ENCODE measurements around the gene AKAP8.
"Not testable (repeated sequence)": the region's sequence is repeated elsewhere in the genome, so short reads cannot be mapped to it uniquely, and the experiment has no call there.

The AKAP8 gene

GRCh38 chr19:15398501-15399233, 19.1 kb upstream of the AKAP8 start:
- DNase-seq (ENCODE audit: low read depth, low spot score): no peak
- no peak for TF ChIP-seq CTCF (IDR thresholded peaks at IDR 0.05; ENCODE audit: low read depth, low read length)
- no peak overlapping the region for H3K4me3 ChIP-seq (ENCODE audit: low read depth, low read length)
- in situ Hi-C loops (cut with HindIII; ENCODE audit: low sequenced_read_pairs): no loop called here

- no peak for TF ChIP-seq CTCF (IDR thresholded peaks at IDR 0.05; ENCODE audit: low read depth, low read length)
- no peak overlapping the region for H3K4me3 ChIP-seq (ENCODE audit: low read depth, low read length)
- no peak for DNase-seq (ENCODE audit: low read depth, low spot score)
- in situ Hi-C loops (cut with HindIII; ENCODE audit: low sequenced_read_pairs): no loop called here
These were observed 18.2 kb upstream of the AKAP8 start for GRCh38 chr19:15397782-15398181.

GRCh38 chr19:15397236-15397635, 17.6 kb upstream of the AKAP8 start:
- H3K4me3 ChIP-seq (ENCODE audit: low read depth, low read length): no peak overlapping the region
- no peak for TF ChIP-seq CTCF (IDR thresholded peaks at IDR 0.05; ENCODE audit: low read depth, low read length)
- no peak for DNase-seq (ENCODE audit: low read depth, low spot score)
- in situ Hi-C loops (cut with HindIII; ENCODE audit: low sequenced_read_pairs): no loop called here

DNA sequence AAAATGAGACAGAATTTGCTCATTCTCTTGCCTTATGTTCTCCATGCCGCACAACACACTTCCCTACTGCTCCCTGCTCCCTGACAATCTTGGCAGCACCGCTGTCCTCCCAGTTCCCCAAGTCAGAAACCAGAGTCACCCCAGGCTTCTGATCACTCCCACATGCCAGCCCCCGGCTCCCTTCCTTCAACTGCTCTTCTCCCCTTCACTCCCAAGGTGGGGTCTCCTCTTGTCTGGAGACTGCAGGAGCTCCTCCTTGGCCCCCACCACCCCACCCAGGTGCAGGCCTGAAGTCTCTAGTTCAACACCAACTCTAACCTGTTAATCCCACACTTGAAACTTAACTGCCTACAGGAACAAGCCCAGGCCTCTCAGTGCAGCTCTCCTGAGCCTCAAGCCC, 16.8 kb upstream of the AKAP8 start:
- no peak for DNase-seq (ENCODE audit: low read depth, low spot score)
- no peak for TF ChIP-seq CTCF (IDR thresholded peaks at IDR 0.05; ENCODE audit: low read depth, low read length)
- H3K4me3 ChIP-seq (ENCODE audit: low read depth, low read length): no peak overlapping the region
- in situ Hi-C loops (cut with HindIII; ENCODE audit: low sequenced_read_pairs): no loop called here

DNA sequence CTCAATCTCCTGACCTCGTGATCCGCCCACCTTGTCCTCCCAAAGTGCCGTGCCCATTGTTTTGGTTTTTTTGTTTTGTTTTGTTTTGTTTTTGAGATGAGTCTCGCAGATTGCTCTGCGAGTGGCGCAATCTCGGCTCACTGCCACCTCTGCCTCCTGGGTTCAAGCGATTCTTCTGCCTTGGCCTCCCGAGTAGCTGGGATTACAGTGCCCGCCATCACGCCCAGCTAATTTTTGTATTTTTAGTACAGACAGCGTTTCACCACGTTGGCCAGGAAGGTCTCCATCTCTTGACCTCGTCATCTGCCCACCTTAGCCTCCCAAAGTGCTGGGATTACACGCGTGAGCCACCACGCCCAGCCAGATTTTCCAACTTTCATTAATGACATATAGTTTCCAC, 15.7 kb upstream of the AKAP8 start:
- DNase-seq (ENCODE audit: low read depth, low spot score); in situ Hi-C loops (cut with HindIII; ENCODE audit: low sequenced_read_pairs); H3K4me3 ChIP-seq (ENCODE audit: low read depth, low read length): not testable (repeated sequence)

GRCh38 chr19:15394426-15394825, 14.8 kb upstream of the AKAP8 start:
- TF ChIP-seq CTCF (IDR thresholded peaks at IDR 0.05; ENCODE audit: low read depth, low read length): no peak
- no peak overlapping the region for H3K4me3 ChIP-seq (ENCODE audit: low read depth, low read length)
- in situ Hi-C loops (cut with HindIII; ENCODE audit: low sequenced_read_pairs): no loop called here
- no peak for DNase-seq (ENCODE audit: low read depth, low spot score)

DNA sequence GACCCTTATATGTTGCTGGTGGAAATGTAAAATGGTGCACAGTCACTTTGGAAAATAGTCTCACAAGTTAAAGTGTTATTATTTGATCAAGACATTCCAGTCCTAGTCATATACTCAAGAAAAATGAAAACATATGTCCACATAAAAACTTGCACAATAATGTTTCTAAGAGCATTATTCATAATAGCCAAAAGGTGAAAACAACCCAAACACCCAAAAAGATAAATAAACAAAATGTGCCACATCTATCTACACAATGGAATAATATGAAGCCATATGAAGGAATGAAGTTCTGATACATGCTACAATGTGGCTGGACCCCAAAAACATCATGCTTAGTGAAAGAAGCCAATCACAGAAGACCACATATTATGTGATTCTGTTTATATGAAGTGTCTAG, 14.4 kb upstream of the AKAP8 start:
- no peak for TF ChIP-seq CTCF (IDR thresholded peaks at IDR 0.05; ENCODE audit: low read depth, low read length)
- in situ Hi-C loops (cut with HindIII; ENCODE audit: low sequenced_read_pairs): no loop called here
- DNase-seq (ENCODE audit: low read depth, low spot score): no peak
- no peak overlapping the region for H3K4me3 ChIP-seq (ENCODE audit: low read depth, low read length)
